Aorta (tissue), 5 donors: ENCODE data around the gene ADGRB3. TPM values are rescaled to one million over a fixed set of nuclear protein-coding genes. Genes with fewer than 3 reads are reported as not detected.

Source experiments
- ATAC-seq: fragments of 200-7000 bp; cut with Tn5 transposase; one replicate; pipeline ENCODE4 v1.9.1; 2022; ENCODE audit warnings: moderate library complexity; ENCODE audit not compliant: low FRiP score
- DNase-seq, 2 donors: peaks; one replicate each; pipeline ENCODE4 v3.0.0-alpha.2; 2020
- H3K27ac ChIP-seq, 2 donors: one replicate each; pipeline ENCODE4 v1.5.1; 2013; ENCODE audit warnings: low read length in 2 of 2, mild to moderate bottlenecking in 2 of 2, moderate library complexity in 2 of 2, control low read depth in 1 of 2, inconsistent platforms in 1 of 2, low read depth in 1 of 2
- H3K27me3 ChIP-seq, 2 donors: one replicate each; pipeline ENCODE4 v1.6.1; 2013; ENCODE audit warnings: control low read depth in 1 of 2, low read length in 1 of 2, mild to moderate bottlenecking in 1 of 2, moderate library complexity in 1 of 2; ENCODE audit not compliant: insufficient read depth in 2 of 2, control insufficient read depth in 1 of 2
- H3K36me3 ChIP-seq, 2 donors: one replicate each; pipeline ENCODE4 v1.6.1; 2013; ENCODE audit warnings: control low read depth in 1 of 2, low read length in 1 of 2, mild to moderate bottlenecking in 1 of 2; ENCODE audit not compliant: insufficient read depth in 2 of 2, control insufficient read depth in 1 of 2
- H3K4me1 ChIP-seq, 2 donors: one replicate each; pipeline ENCODE4 v1.6.1; 2013; ENCODE audit warnings: low read length in 2 of 2, control low read depth in 1 of 2, mild to moderate bottlenecking in 1 of 2, moderate library complexity in 1 of 2; ENCODE audit not compliant: insufficient read depth in 2 of 2, control insufficient read depth in 1 of 2
- H3K4me3 ChIP-seq, 2 donors: one replicate each; pipeline ENCODE4 v1.5.1; 2013; ENCODE audit warnings: low read length in 2 of 2, control low read depth in 1 of 2, mild to moderate bottlenecking in 1 of 2
- H3K9me3 ChIP-seq: one replicate; pipeline ENCODE4 v1.6.1; 2013; ENCODE audit warnings: mild to moderate bottlenecking, low read length; ENCODE audit not compliant: control insufficient read depth
- WGBS, 2 donors: extraction: QIAGEN DNeasy Blood & Tissue Kit; methylation state at CpG; one replicate each; pipeline ENCODE4 v1.1.7; 2013; 5-methylcytosine and 5-hydroxymethylcytosine counted together
- intact Hi-C, 2 donors: fragments of 100-400 bp; cut with DNase I; formaldehyde crosslinking; loops; one replicate each; pipeline versions ENCODE4 v1.14.2 to v1.15.0; 2022
- polyA plus RNA-seq, 2 donors: library from polyadenylated mRNA; stranded (reverse); fragments of 200-250 nt; gene quantifications; one replicate each; pipeline ENCODE4 v1.2.3, GENCODE V29; 2013
- total RNA-seq, 2 donors: library from RNA; stranded (reverse); fragmentation: NEBNext Ultra II Directional; extraction: Animal tissue kit (Norgen Biotek cat#: 25700); gene quantifications; one replicate each; pipeline ENCODE4 v1.2.1, GENCODE V29; 2021
- donor health status: healthy with polysubstance abuse.
- donor health status: Bipolar disorder and iron deficiency.
- donor health status: DM: no; HTN: no; CAD: no.
- donor health status: DM: no; HTN: no; CAD: no.
- donor health status: DM: yes; HTN: yes; CAD: no.

The ADGRB3 gene
- total and polyA plus RNA-seq, 4 donors = 1.8 to 6.1 (median 5.4) TPM; not detected in 1

DNA sequence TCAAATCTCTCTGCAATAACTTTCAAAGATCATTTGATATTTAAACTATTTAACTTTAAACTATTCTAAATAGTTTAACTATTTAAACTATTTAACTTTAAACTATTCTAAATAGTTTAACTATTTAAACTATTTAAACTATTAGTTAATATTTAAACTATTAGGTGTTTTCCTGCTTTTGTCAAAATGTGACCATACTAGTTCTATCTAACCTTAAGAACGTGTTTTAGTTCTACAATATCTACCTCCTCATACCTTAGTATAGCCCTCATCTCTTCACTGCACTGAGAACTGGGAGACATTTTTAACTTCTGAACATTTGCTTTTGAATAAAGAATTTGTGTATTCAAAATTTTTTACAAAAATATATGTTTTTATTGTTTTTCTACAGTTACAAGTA is 429.1 kb downstream of the ADGRB3 start:
- WGBS, 2 donors = 65 to 78% methylated on average over 1 of the region's 1 CpG
- ATAC-seq (no peak), DNase-seq (no peak)
- Histone ChIP-seq H3K27ac (no peak overlapping the region), H3K27me3 (no peaks in the 10 kb centered on the region), H3K4me3 (no peak overlapping the region), H3K36me3 (no peaks in the 10 kb centered on the region), H3K4me1 (no peaks in the 10 kb centered on the region), H3K9me3 (no peaks in the 10 kb centered on the region)
- intact Hi-C loops = no loop called here

DNA sequence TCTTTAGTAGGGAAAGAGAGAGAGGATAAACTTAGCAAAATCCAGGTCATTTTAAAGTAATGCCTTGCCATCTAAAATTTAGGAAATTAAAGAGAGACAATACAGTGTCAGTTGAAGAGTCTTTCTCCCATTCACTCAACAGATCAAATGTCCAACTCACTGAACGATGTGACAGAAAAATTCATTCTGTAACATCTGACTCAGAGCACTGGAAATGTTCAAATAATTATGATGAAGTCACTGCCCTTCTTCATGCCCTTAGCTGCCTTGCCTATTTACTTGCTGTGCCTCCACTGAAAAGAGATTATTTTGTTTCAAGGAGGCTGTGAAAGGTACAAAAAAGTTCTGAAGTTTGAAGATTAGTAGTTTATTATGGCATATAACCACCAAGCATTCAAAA is 434.8 kb downstream of the ADGRB3 start:
- H3K27me3 ChIP-seq = no peaks in the 10 kb centered on the region
- no peak for ATAC-seq
- no peaks in the 10 kb centered on the region for H3K4me1 ChIP-seq
- H3K27ac ChIP-seq = no peak overlapping the region
- DNase-seq = no peak
- no peaks in the 10 kb centered on the region for H3K9me3 ChIP-seq
- no peak overlapping the region for H3K4me3 ChIP-seq
- 65 to 67% methylated on average over 1 of the region's 1 CpG for WGBS, 2 donors
- intact Hi-C loops = no loop called here
- no peaks in the 10 kb centered on the region for H3K36me3 ChIP-seq

DNA sequence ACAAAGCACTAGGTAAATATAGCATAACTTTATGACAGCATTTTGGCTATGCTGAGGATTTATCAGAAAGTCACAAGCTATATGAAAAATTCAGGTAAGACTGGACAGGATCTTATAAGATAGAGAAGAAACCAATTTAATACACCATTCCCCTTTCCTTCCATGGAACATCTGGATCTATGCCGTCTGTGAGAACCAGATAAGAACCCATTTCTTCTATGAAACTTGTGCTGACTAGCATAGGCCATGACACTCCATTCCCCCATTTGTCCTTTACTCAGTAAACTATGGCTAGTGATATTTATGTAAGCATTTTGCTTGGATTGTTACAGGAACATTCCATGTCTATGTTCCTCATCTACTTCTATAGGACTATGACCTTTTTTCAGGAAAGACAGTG is 437.7 kb downstream of the ADGRB3 start:
- Histone ChIP-seq H3K27ac (no peak overlapping the region), H3K4me1 (no peaks in the 10 kb centered on the region), H3K36me3 (no peaks in the 10 kb centered on the region), H3K27me3 (no peaks in the 10 kb centered on the region), H3K4me3 (no peak overlapping the region), H3K9me3 (no peaks in the 10 kb centered on the region)
- intact Hi-C loops = no loop called here
- 97 to 99% methylated on average over 1 of the region's 1 CpG for WGBS, 2 donors
- no peak for ATAC-seq
- no peak for DNase-seq

DNA sequence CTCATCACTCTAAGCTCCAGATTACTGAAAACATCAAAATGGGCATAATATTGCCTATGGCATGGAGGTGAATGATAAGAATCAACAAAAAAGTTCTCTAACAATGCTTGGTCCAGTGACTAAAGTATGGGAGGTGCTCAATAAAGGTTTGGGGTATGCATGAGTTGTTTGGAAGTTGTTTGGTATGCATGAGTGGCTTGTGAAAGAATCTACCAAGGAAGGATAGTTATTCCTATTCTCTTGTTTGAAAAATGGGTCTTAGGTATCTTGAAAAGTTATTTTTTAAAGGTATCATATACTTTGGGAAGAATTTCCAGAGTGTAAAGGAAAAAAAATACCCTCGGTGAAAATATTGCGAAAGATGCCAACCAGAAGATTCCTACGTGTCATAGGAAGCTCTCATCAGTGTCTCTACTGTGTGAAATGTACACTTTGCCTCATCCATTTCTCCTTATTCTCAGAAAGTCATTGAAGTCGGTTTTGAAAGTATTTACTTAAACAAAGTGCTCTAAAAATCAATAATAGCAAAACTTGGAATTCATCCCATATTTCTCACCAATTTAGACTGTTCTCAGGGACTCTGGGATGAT is 449.8 kb downstream of the ADGRB3 start:
- no peaks in the 10 kb centered on the region for H3K27me3 ChIP-seq
- no peak for DNase-seq
- H3K4me1 ChIP-seq = peaks cover 0 to 4% of the 10 kb centered on the region in 2 donors
- no peaks in the 10 kb centered on the region for H3K9me3 ChIP-seq
- H3K27ac ChIP-seq = no peak overlapping the region
- 55% methylated on average over 4 of the region's 4 CpGs for WGBS, 2 donors
- no peak overlapping the region for H3K4me3 ChIP-seq
- no peak for ATAC-seq
- intact Hi-C loops = no loop called here
- no peaks in the 10 kb centered on the region for H3K36me3 ChIP-seq

DNA sequence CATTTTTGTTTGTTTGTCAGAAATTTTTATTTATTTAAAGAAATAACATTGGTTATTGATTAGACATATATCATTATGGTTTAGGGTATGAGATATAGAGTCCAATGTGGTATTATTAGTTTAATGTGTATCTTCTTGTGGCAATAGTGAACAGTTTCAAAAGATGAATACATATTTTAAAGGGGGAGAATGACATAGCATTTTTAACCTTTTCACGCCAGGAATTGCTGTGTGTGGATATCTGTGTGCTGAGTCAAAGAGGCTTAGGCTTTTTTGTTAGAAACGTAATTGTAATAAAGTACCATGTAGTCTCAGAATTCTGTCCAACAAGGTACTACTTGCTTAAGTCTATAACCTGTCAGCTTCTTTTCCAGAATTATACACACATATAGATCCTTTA is 451.6 kb downstream of the ADGRB3 start:
- no peaks in the 10 kb centered on the region for H3K27me3 ChIP-seq
- no peaks in the 10 kb centered on the region for H3K9me3 ChIP-seq
- DNase-seq = no peak
- no peak overlapping the region for H3K27ac ChIP-seq
- no peak for ATAC-seq
- intact Hi-C loops = no loop called here
- H3K4me1 ChIP-seq = peaks cover 2 to 6% of the 10 kb centered on the region in 2 donors
- WGBS, 2 donors = 87 to 90% methylated on average over 2 of the region's 2 CpGs
- no peaks in the 10 kb centered on the region for H3K36me3 ChIP-seq
- no peak overlapping the region for H3K4me3 ChIP-seq

DNA sequence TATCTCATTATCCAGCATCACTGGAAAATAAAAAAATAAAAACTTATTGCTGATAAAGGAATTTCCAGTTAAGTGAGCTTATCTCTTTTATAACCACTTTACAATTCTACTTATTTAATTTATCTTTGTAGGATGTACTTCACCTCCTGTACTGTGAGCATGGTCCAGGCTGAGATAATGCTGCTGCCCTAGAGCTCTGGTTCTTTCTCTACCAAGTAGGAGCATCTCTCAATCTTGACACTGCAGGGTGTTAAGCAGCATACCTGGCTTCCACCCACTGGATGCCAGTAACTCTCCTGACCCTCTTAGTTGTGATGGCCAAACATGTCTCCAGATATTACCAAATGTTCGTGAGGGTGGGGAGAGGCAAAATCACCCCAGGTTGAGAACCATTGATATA is 454.5 kb downstream of the ADGRB3 start:
- no peak for ATAC-seq
- WGBS, 2 donors = 53 to 60% methylated on average over 1 of the region's 1 CpG
- H3K27me3 ChIP-seq = no peaks in the 10 kb centered on the region
- no peaks in the 10 kb centered on the region for H3K36me3 ChIP-seq
- H3K4me3 ChIP-seq = no peak overlapping the region
- no peaks in the 10 kb centered on the region for H3K9me3 ChIP-seq
- intact Hi-C loops = no loop called here
- peak overlapping the region in 1 of 2 donors; percentile 36 for H3K27ac ChIP-seq
- DNase-seq = no peak
- H3K4me1 ChIP-seq = peaks cover 2 to 6% of the 10 kb centered on the region in 2 donors

DNA sequence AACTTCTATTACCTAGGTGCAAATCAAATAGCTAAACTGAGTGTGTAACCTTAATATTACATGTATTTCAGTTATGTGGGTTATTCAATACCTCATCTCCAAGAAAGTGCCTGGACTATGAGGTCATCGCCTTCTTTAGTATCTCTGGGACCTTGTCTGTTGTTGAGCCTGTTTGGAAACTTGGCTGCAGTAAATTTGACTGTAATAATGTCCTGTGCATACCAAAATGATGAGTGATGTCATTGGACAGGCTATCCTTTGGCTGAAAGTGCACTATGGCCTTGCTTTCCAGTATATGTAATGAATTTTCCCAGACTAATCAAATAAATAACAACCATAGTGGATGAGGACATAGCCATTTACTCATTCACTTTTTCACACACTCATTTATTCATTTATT is 455.1 kb downstream of the ADGRB3 start:
- peak; percentile 40 for ATAC-seq
- intact Hi-C loops = no loop called here
- 9 to 16% methylated on average over 1 of the region's 1 CpG for WGBS, 2 donors

DNA sequence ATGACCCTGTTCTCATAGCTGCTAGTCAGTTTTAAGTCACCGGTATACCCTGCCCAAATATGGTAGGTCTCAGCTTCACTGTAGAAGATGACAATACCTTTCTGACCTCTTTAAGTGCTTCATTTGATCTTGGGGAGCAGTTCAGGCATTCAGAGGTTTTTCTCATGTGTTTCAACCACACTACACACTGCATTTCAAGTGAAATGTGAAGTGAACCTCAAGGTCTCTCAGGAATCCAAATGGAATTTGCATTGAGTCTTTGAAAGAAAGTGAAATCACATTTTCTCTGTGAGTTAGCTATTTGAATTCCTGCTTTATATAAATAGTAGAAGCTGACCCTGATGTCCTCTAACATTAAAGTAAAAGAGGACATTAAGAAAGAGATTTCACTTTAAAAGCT is 461.6 kb downstream of the ADGRB3 start:
- Histone ChIP-seq H3K9me3 (no peaks in the 10 kb centered on the region), H3K4me3 (no peak overlapping the region), H3K27me3 (no peaks in the 10 kb centered on the region), H3K4me1 (peaks cover 0 to 2% of the 10 kb centered on the region in 2 donors), H3K36me3 (no peaks in the 10 kb centered on the region), H3K27ac (no peak overlapping the region)
- intact Hi-C loops = no loop called here
- 11 to 14% methylated on average over 1 of the region's 1 CpG for WGBS, 2 donors
- ATAC-seq (no peak), DNase-seq (no peak)

More for the DNA sequence above, 455.1 kb downstream of the ADGRB3 start:
- H3K9me3 ChIP-seq = no peaks in the 10 kb centered on the region
- H3K4me1 ChIP-seq = peaks cover 2 to 6% of the 10 kb centered on the region in 2 donors
- H3K27me3 ChIP-seq = no peaks in the 10 kb centered on the region
- no peak overlapping the region for H3K27ac ChIP-seq
- H3K4me3 ChIP-seq = no peak overlapping the region
- no peak for DNase-seq
- no peaks in the 10 kb centered on the region for H3K36me3 ChIP-seq

DNA sequence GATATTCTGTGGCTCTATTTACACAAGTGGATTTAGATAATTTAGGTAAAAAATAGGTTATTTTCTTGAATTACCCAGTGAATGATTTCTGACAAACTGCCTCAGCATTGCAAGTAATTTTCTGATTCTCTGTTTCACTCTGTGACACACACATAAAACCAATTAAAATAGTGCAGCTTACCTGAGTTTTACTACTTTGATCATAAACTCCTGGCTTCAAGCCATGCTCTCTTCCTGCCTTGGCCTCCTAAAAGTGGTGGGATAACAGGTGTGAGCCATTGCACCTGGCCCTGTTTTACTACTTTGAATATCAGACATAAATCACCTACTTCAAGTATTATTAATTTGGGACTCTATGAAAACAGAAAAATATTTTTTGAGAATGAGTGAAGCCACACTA is 462.9 kb downstream of the ADGRB3 start:
- ATAC-seq = no peak
- H3K36me3 ChIP-seq = no peaks in the 10 kb centered on the region
- H3K27me3 ChIP-seq = no peaks in the 10 kb centered on the region
- H3K4me3 ChIP-seq = no peak overlapping the region
- H3K27ac ChIP-seq = no peak overlapping the region
- H3K4me1 ChIP-seq = peaks cover 0 to 2% of the 10 kb centered on the region in 2 donors
- intact Hi-C loops = no loop called here
- no peaks in the 10 kb centered on the region for H3K9me3 ChIP-seq
- no peak for DNase-seq
